GM19023 (cell line): ENCODE results near the gene ABR.
"Not testable (repeated sequence)": the region's sequence is repeated elsewhere in the genome, so short reads cannot be mapped to it uniquely, and the experiment has no call there.

Experiments used
- ATAC-seq: cut with Tn5 transposase; IDR thresholded peaks from one replicate; pipeline ENCODE4 v1.9.1; 2021; ENCODE audit warnings: mild to moderate bottlenecking, moderate library complexity; ENCODE audit not compliant: unreplicated experiment

The ABR gene

DNA sequence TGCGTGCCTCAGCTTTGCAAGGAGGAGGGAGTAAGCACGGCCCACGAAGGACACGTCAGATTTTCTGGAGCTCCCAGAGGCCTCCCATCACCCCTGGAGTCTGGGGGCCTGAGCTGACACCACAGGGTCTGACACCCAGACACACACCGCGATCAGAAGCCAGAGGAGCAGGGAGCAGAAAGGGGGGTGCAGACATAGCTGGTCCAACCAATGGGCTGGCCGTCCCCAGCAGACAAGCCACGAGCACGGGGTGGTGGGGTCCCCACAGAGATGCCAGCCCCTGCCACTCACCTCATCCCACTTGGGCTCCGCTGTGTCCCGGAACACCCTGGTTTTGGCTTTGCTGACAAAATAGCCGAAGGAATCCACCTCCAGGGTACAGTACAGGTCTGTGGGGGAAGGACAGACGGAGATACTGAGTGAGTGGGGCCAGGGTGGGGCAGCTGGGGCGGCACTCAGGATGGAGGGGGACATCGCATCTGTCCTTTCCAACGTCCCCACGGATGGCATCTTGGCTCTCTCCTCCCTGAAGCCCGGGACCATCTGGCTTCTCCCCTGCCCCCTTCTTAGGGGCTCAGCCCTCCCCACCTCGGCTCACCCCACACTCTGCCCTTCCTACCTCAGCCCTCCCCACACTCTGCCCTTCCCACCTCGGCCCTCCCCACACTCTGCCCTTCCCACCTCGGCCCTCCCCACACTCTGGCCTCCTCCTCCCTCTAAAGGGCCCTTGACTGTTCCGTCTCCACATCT, 129.4 kb downstream of the ABR start:
- no peak for ATAC-seq

DNA sequence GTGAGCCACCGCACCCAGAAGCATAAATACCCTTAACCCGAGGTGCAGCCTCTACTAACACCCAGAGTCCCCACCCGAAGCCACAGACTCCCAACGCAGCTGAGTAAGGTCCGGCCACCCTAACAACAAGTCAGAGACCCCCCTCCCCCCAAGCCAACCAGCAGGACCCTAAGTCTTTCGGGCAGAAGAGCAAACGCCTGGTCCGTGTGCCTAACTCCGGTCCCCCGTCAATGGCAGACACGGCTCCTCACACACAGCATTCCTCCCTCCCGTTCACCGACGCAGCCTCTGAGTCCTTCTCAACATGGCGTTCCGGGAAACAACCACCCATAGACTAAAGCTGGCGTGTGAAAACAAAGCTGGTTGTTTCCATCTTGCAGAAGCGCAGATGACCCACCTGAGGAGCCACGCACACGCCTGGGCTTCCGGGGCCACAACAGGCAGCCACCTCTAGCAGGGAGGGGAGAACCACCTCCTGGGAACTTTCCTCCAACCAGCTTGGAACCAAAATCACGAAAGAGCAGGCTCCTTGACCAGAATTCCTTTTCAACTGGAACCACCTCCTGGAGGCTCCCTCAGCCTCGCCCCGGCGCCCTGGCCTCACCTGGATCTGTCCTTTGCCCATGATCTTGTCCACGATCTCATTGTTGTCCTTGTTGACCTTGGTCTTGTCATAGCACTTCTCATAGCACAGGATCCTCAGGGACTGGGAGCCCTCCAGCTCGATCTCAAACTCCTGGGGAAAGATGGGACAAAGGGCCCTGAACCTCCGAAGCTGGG, 130.1 kb downstream of the ABR start:
- no peak for ATAC-seq

DNA sequence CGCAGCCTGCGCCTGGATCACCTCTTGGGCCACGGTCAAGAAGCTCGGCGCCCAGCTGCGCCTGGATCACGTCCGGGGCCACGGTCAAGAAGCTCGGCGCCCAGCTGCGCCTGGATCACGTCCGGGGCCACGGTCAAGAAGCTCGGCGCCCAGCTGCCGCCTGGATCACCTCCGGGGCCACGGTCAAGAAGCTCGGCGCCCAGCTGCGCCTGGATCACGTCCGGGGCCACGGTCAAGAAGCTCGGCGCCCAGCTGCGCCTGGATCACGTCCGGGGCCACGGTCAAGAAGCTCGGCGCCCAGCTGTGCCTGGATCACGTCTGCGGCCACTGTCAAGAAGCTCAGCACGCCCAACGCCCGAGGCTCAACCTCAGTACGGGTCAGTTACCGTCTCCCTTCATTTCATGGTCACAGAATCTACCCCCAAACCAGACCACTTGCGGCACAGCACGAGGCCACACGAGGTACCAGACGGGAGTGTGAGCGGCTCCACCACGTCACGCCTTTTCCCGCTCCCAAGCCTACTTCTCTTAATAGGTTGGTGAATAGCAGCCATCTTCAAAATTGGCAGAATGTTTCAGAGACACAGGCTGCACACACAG, 131.2 kb downstream of the ABR start:
- ATAC-seq, result not testable (repeated sequence)

DNA sequence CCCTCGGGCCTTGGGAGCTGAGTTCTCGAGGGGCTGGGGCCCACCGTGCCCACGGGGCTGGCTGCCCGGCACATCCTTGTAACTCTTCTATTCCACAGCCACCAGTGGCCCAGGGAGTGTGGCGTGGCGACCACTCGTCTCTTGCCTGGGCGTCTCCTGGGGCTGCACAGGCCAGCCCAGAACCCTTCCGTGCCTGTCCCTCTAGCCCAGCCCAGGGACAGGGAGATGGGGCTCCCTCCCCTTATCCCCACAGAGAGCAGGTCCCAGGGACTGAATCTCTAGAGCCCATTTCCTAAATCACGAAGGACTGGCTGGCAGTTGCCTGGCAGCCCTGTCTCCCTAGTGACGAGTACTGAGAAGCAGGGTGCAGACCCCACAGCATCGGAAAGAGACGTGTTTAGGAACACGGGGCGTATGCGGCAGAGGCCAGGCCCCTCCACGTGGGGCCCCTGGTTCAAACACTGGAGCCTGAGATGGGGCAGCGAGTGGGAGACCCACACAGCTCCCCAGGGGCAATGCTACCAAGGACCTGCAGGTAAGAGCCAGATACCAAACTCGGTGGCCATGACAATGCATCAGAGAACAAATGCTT, 131.8 kb downstream of the ABR start:
- ATAC-seq, result no peak

DNA sequence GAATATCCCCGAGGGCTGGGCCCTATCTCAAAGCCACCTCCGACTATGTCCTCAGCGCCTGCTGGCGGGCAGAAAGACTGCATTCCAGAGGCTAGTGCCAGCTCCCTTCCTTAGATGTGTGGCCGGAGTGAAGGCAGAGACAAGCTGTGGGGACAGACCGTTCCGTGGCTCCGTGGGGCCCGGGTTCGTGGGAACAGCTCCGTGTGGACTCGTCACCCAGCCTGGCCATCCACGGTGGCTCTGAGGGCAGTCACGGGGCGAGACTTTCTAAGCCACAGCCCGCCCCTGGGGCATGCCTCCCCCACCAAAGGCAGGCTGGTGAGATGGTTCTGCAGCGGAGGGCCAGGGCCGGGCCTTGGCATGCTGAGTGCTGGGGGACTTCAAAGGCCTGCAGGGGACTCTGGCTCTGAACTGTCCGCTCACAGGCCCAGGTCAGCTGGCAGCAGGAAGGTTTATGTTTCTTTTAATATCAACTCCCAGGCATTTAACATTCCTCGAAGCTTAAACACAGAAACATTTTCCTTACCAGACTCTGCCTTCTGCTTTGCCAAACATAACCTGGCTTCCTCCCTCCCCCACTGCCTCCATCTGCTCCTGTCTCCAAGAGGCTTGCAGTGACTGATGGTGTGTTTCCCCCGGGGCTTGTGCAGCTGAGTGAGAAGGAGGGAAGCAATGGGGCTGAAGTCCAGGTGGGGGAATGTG, 132.5 kb downstream of the ABR start:
- ATAC-seq, result no peak

DNA sequence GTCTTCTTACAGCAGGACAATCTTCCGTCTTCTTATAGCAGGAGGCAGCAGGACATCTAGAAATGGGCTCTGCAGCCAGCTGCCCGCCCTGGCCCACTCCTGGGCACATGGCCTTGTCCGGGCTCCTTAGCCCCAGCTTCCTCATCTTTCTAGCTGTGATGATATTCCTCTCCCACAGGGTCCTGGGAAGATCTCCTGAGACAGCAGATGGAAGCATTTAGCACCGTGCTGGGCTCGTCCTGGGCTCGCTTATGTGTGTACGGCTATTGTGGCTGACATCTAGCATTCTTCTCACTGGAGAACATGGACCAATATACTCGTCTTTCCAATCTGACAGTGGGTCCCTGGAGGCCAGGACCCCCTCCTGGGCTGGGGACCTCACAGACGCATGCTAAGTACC, 134.3 kb downstream of the ABR start:
- no peak for ATAC-seq

DNA sequence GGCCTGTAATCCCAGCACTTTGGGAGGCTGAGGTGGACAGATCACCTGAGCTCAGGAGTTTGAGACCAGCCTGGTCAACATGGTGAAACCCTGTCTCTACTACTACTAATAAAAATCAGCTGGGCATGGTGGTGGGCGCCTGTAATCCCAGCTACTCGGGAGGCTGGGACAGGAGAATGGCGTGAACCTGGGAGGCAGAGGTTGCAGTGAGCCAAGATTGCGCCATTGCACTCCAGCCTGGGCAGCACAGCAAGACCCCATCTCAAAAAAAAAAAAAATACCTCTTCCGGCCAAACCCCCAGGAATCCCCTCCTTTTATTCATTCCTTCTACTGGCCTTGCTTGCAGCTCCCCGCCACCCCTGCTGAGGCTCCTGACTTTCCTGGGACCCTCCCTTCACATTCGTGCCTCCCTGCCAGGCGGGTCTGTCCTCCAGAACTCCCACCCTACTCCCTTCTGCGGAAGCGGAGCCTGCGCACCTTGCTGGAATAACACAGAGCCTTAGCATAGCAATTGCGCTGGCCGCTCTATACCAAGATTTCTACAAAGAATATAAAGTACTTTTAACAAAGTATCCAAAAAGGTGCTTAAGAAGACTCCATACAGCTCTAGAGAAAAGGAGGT, 135.3 kb downstream of the ABR start:
- not testable (repeated sequence) for ATAC-seq

DNA sequence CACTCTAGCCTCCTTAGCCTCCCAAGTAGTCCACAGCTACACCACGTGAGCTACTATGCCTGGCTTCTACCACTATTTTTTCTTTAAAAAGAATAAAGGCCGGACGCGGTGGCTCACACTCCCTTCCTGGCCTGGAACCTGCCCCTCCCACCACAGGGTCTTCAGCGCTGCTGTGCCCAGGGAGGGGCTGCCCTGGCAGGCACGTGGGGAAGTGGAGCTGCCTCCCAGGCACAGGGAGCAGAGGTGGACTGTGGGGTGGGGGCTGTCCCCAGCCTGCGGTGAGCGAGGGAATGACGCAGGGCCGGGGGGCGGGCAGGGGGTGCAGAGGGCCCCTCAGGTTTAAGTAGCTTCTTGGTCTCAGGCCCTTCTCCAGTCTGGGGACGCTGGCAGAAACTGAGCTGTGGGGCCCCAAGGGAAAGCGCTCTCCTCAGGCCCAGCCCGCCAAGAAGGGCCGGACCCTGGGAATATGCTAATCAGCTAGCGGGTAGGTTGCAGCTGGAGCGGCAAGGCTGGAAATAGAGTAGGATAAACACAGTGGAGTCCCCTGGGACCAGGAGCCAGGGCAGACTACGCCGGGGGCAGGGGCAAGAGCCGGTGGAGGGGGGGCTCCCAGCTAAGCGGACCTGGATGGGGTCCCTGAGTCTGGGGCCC, 136.1 kb downstream of the ABR start:
- no peak for ATAC-seq

DNA sequence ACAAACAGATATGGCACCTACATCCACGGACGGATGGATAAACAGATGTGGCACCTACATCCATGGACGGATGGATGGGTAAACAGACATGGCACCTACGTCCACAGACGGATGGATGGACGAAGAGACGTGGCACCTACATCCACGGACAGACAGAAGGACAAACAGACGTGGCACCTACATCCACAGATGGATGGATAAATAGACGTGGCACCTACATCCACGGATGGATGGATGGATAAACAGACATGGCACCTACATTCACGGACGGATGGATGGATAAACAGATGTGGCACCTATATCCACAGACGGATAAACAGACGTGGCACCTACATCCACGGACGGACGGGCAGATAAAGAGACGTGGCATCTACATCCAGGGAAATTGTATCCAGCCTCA, 137.3 kb downstream of the ABR start:
- ATAC-seq, result no peak

DNA sequence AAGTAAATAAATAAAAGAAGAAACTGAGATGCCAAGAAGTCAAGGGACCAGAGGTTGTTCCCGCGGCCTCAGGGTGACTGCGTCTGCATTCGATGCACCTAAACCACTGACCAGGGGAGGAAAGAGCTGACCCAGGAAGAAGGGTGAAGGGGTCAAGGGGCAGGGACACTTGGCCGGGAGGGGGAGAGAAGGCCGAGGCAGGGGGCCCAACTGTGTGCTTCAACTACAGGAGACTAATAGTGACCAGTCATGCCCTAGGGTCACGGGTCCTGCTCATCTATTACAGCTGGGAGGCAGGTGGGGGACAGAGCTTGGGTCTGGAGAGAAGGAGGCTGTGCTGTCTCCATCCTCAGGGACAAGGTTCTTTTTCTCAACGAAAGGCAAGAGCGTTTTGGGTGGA, 138.0 kb downstream of the ABR start:
- ATAC-seq, result no peak

DNA sequence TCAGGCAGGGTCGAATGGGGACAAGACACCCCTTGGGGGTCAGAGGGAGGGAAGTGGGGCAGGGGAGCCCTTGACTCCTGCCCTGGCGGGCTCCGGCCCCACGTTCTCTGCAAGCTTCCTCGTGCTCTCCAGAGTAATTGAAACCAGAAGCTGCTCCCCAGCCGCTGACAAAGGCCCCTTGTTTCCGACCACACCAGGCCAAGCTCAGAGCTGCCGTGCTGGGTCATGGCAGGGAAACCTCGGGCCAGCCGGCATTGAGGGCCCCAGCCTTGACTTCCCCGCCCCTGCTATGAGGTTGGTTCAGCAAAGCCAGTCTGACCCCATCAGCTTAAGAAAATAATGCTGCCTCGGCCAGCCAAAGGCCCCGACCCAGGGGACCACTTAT, 139.6 kb downstream of the ABR start:
- no peak for ATAC-seq

DNA sequence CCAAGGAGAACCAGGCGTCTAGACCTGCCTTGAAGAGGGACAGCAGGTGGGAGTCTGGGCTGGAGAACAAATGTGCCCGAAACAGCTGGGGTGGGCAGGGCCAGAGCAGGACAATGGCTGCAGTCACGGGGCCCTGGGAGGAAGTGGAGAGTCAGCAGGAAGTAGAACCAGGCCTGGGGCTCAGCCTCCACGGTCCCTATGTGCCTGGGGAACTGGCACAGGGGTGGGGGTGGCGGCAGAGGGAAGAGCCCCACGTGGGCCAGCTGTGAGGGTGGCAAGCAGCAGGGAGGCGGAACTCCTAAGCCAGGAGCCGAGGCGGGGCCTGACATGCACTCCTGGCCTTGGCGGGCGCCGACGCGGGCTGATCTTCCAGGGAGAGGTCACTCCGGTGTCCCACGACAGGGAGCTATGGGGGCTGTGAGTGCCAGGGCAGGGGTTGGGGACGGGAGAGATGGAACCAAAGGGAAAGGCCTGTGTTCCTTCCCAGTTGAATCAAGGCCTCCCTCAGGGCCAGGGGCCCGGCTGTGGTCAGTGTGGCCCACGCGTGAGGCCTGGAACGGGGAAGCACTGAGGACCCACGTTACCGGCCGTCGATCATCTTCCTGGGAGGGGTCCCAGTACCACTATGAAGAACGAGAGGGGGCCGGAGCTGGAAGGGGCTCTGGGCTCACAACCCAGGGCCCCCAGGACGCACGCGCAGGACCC, 140.1 kb downstream of the ABR start:
- no peak for ATAC-seq

DNA sequence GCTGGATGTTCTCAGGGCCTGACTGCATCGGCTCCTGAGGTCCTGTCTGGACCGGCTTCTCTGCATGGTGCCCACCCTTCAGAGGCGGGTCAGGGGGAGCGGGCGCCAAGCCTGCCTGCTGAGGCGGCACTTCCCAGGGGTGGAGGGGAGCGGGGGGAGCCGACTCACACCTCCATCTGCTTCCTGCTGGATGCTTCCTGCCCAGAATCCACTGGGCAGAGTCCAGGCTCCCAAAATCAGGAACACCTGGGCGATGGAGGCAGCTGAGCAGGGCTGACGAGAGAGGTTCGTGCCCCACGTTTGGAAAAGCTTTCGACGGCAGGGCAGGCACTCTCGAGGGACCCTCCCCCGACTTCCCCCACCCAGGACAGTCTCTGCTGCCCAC, 140.7 kb downstream of the ABR start:
- ATAC-seq, result no peak

DNA sequence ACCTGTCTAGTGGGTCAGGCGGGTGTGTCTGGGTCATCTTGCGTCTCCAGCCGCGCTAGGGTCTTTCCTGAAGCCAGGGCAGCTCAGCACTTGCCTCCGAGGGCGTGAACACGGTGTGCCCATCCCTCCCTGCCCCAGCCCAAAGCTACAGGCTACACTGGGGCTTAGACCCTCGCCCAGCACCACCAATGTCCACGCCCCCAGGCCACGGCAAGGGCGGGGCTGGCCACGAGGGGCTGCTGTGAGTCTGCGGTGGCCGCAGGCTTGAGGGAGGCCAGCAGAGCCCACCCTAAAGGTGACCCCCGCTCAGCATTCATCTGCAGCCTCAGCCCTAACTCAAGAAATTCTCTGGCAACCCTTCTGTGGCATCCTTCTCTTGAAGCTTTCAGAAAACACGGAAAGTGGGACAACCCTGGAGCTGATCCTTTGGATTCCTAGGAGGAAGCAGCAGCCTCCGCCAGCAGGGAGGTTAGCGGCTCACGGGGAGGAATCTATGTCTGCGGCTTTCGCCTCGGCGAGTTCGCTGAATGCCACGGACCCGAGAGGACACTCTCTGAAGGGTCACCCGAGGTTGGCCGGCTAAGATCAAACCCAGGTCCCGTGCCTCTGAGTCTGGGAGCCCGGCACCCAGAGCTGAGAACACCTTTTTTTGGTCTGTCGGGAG, 141.2 kb downstream of the ABR start:
- ATAC-seq, result no peak

DNA sequence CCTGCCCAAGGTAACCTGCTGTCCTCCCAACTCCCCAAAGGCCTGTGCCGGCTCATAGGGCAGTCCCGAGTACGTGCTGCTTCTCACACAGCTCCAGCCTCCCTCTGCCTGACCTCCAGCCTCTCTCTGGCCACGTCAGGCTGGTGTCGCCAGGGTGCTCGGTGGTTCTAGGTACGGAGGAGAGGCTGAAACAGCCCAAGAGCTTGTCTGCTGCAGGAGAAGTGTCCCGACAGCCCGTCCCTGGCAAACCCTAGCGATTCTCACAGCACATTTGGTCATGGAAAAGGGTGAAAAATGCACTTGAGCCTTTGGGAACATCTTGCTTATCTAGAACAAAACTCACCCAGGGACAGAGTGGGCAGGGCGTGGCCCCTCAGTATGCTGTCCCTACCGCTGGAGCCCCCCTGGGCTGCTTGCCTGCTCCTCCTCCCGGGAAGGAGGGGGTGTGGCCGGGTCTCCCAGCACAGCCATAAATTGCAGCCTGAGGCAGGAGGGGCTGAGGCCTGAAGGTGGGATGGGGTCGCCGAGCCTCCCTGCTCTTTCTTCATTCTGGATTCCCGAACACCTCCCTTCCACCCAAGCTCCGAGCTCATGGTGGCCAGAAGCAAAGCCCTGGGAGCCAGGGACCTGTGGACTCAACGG, 142.4 kb downstream of the ABR start:
- ATAC-seq, result no peak

DNA sequence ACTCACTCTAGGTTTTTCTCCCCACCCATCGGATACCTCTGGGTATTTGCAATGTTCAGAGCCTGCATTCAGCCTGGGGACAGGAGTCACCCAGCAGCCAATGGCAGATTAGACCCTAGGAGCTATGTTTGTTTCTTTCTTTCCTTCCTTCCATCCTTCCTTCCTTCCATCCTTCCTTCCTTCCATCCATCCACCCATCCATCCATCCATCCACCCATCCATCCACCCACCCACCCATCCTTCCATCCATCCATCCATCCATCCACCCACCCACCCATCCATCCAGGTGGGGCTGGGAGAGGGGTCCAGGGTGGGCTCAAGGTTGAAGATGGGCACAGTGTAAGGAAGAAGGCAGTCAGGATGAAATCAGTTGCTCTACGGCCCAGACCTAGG, 142.9 kb downstream of the ABR start:
- no peak for ATAC-seq

DNA sequence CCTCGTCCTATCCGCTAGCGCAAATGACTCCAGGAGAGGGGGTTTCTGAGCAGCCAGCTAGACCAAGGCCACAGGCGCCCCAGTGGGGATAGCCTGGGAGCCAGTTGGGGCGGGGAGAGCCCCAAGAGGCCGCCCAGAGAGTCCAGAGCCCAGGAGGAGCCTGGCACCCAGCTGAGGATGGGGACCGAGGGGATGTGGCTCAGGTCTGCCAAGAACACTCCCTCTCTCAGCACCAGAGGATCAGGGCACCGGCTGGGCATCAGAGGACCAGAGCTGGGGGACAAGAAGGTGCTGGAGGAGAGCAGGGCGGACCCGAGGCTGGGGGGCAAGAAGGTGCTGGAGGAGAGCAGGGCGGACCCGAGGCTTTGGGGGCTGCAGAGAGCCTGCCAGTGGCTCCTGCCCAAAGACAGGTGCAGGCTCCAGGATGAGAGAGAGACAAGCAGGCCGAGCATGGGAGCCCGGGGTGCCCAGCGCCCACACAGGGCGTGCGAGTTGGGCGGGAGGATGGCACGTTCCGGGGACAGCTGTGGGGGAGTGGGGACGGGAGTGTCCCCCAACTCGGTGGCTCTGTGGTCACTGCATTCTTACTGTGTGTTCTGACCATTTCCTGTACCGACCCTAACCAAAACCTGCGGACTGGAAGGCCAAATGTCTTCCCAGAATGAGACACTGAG, 143.5 kb downstream of the ABR start:
- no peak for ATAC-seq

DNA sequence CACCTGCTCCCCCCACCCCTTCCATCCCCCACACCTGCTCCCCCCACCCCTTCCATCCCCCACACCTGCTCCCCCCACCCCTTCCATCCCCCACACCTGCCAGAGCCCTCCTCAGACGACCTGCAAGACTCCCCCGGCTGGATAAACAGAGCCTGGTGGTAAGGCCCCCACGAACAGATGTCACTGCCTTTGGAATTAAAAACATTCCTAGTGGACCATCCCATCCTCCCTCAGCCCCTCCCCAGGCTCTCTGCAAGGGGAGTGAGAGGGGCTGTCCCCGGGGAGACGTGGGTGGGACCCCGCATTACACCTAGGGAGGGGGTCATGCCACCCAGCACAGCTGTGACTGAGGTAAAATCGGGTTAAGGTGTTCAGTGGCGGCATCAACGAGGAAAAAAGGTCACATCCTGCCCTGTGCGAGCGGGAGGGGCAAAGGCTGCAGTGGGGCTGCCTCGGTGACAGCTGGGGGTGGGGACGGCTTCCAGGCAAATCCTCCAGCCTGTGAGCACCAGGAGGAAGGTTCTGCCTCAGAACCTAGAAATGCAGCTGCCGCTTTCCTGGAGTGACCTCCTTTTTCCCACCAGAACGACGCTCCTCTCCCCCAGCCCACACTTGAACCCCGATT, 144.1 kb downstream of the ABR start:
- no peak for ATAC-seq
